Spleen (tissue), 7 donors: Measurements from ENCODE around the gene ARHGEF12.

Experiments
- CTCF ChIP-seq, 11 experiments: fragments of 200-600 bp in 7 of 11; fragments of 450-650 bp in 4 of 11; sonication (generic) in 4 of 11; IDR thresholded peaks in 8 of 11; conservative IDR thresholded peaks in 3 of 11; 1 replicate in 7 of 11; 2 replicates in 4 of 11; pipeline versions ENCODE4 v1.4.0 to v1.8.0; 2016 to 2021; ENCODE audit warnings: antibody characterized with exemption in 11 of 11, inconsistent platforms in 4 of 11, mild to moderate bottlenecking in 1 of 11
- POLR2A ChIP-seq, 3 donors: fragments of 450-650 bp; IDR thresholded peaks; one replicate each; pipeline ENCODE4 v1.5.1; 2017; ENCODE audit warnings: antibody characterized with exemption in 3 of 3, mild to moderate bottlenecking in 1 of 3
- POLR2AphosphoS5 ChIP-seq, 3 donors: sonication (generic); formaldehyde crosslinking; IDR thresholded peaks; one replicate each; pipeline ENCODE4 v1.5.1; 2017; ENCODE audit warnings: antibody characterized with exemption in 3 of 3
- donor health status: DM: no; HTN: no; CAD: no; lungs with moderate emphysema.
- donor health status: DM: no; HTN: no; CAD: no.
- donor health status: DM: no; HTN: no; CAD: no.

DNA sequence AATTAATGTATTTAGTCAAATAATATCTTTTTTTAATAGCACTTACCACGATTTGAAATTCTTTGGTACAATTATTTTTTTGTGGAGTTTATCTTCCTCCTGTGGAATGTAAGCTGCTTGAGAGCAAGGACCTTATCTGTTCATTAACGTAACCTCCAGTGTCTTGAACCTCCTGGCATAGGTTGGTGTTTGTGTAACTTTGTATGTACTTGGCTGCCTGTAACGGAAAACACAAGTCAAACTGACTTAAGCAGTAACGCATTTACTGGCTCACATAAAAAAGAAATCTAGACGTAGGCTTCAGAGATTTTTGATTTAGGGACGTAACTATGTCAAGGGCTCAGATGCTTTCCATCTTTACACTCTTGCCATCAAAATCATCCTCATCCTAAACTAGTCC is 56.1 kb downstream of the ARHGEF12 start:
- TF ChIP-seq POLR2A (IDR thresholded peaks at IDR 0.05) (no peak), CTCF (IDR thresholded peaks at IDR 0.05 in 8 of 11, conservative IDR thresholded peaks at IDR 0.05 in 3 of 11) (no peak), POLR2AphosphoS5 (IDR thresholded peaks at IDR 0.05) (no peak)
